Spleen (tissue), 11 donors: ENCODE data around the gene TRIM33. TPM values are rescaled to one million over a fixed set of nuclear protein-coding genes. Genes with fewer than 3 reads are reported as not detected.
"Not testable (repeated sequence)": the region's sequence is repeated elsewhere in the genome, so short reads cannot be mapped to it uniquely, and the experiment has no call there.

ENCODE experiments used
- DNase-seq: peaks from one replicate; pipeline ENCODE4 v3.0.0-alpha.2; 2020
- H3K27ac ChIP-seq, 8 donors: fragments of 200-600 bp; sonication (generic) in 7 of 8; 1 replicate in 4 of 8; 2 replicates in 4 of 8; pipeline versions ENCODE4 v1.5.0 to v1.8.0; 2016 to 2021; ENCODE audit warnings: inconsistent platforms in 4 of 8, mild to moderate bottlenecking in 4 of 8, moderate library complexity in 1 of 8
- H3K27me3 ChIP-seq, 7 donors: fragments of 200-600 bp; sonication (generic) in 6 of 7; replicated peaks in 1 of 7; 1 replicate in 4 of 7; 2 replicates in 3 of 7; pipeline versions ENCODE4 v1.5.0 to v1.8.0; 2016 to 2021; ENCODE audit warnings: inconsistent platforms in 3 of 7, mild to moderate bottlenecking in 1 of 7
- H3K36me3 ChIP-seq, 6 donors: fragments of 200-600 bp; sonication (generic) in 5 of 6; 1 replicate in 4 of 6; 2 replicates in 2 of 6; pipeline versions ENCODE4 v1.5.0 to v1.8.0; 2016 to 2021; ENCODE audit warnings: inconsistent platforms in 2 of 6
- H3K4me1 ChIP-seq, 6 donors: fragments of 200-600 bp; sonication (generic) in 5 of 6; 1 replicate in 3 of 6; 2 replicates in 3 of 6; pipeline versions ENCODE4 v1.5.0 to v1.8.0; 2016 to 2021; ENCODE audit warnings: inconsistent platforms in 3 of 6
- H3K4me3 ChIP-seq, 8 donors: fragments of 200-600 bp; sonication (generic) in 7 of 8; 1 replicate in 4 of 8; 2 replicates in 4 of 8; pipeline versions ENCODE4 v1.5.0 to v1.8.0; 2016 to 2021; ENCODE audit warnings: inconsistent platforms in 4 of 8, mild to moderate bottlenecking in 4 of 8, moderate library complexity in 2 of 8
- H3K9me3 ChIP-seq, 8 donors: fragments of 200-600 bp; sonication (generic) in 7 of 8; 1 replicate in 4 of 8; 2 replicates in 4 of 8; pipeline versions ENCODE4 v1.5.0 to v1.8.0; 2016 to 2021; ENCODE audit warnings: inconsistent platforms in 4 of 8
- CTCF ChIP-seq, 11 experiments: fragments of 200-600 bp in 7 of 11; fragments of 450-650 bp in 4 of 11; sonication (generic) in 4 of 11; IDR thresholded peaks in 8 of 11; conservative IDR thresholded peaks in 3 of 11; 1 replicate in 7 of 11; 2 replicates in 4 of 11; pipeline versions ENCODE4 v1.4.0 to v1.8.0; 2016 to 2021; ENCODE audit warnings: antibody characterized with exemption in 11 of 11, inconsistent platforms in 4 of 11, mild to moderate bottlenecking in 1 of 11
- POLR2A ChIP-seq, 3 donors: fragments of 450-650 bp; IDR thresholded peaks; one replicate each; pipeline ENCODE4 v1.5.1; 2017; ENCODE audit warnings: antibody characterized with exemption in 3 of 3, mild to moderate bottlenecking in 1 of 3
- POLR2AphosphoS5 ChIP-seq, 3 donors: sonication (generic); formaldehyde crosslinking; IDR thresholded peaks; one replicate each; pipeline ENCODE4 v1.5.1; 2017; ENCODE audit warnings: antibody characterized with exemption in 3 of 3
- WGBS, 5 donors: extraction: QIAGEN DNeasy Blood & Tissue Kit in 3 of 5; methylation state at CpG; one replicate each; pipeline versions ENCODE4 v1.1.5 to v1.1.7; 2013 to 2018; 5-methylcytosine and 5-hydroxymethylcytosine counted together
- intact Hi-C: fragments of 100-400 bp; cut with DNase I; formaldehyde crosslinking; loops from one replicate; pipeline ENCODE4 v1.15.0; 2023; ENCODE audit warnings: low total_unique reads
- polyA plus RNA-seq, 3 donors: library from polyadenylated mRNA; stranded (reverse); fragments of 200-250 nt; gene quantifications; one replicate each; pipeline ENCODE4 v1.2.1, GENCODE V29; 2013
- total RNA-seq, 7 donors: library from RNA; depleted of rRNA in 3 of 7; stranded (reverse); fragments of >200 nt in 3 of 7; fragmentation: NEBNext Ultra II Directional in 4 of 7; extraction: Animal tissue kit (Norgen Biotek cat#: 25700) in 4 of 7; gene quantifications; one replicate each; pipeline versions ENCODE4 v1.1.0 to v1.2.1, GENCODE V29; 2016 to 2021
- donor health status: healthy with polysubstance abuse.
- donor health status: DM: no; HTN: no; CAD: no; lungs with moderate emphysema.
- donor health status: DM: no; HTN: no; CAD: no.
- donor health status: Bipolar disorder and iron deficiency.
- donor health status: healthy.
- donor health status: DM: no; HTN: no; CAD: no.
- donor health status: DM: yes; HTN: yes; CAD: no.

TRIM33 gene
- total and polyA plus RNA-seq, 10 donors, result 8.9 to 59.4 (median 42.2) TPM

DNA sequence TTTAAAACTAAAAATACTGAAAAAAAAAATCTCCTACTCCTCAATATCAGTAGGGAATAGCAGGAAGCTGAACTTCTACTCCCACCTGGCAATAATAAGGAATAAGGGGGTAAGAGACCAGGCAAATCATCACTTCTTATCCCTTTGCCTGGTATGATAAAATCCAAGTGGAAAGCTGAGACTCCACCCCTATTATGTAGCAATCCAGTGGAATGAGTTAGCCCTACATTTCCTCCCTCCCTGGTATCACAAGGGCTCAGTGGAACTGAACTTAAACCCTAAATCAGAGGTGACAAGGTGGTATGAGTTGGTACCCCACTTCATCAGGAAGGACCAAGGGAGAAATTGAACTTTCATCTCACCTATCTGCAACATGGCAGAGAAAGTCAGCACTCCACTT lies 25.7 kb downstream of the TRIM33 start:
- Histone ChIP-seq H3K4me3 (no peak overlapping the region), H3K27ac (no peak overlapping the region), H3K9me3 (no peaks in the 10 kb centered on the region), H3K27me3 (no peaks in the 10 kb centered on the region), H3K36me3 (no peaks in the 10 kb centered on the region), H3K4me1 (peaks cover 8 to 75% (median 26%) of the 10 kb centered on the region in 6 donors)
- TF ChIP-seq CTCF (IDR thresholded peaks at IDR 0.05 in 8 of 11, conservative IDR thresholded peaks at IDR 0.05 in 3 of 11) (no peak), POLR2AphosphoS5 (IDR thresholded peaks at IDR 0.05) (no peak), POLR2A (IDR thresholded peaks at IDR 0.05) (no peak)
- DNase-seq, result no peak
- intact Hi-C loops, result no loop called here

DNA sequence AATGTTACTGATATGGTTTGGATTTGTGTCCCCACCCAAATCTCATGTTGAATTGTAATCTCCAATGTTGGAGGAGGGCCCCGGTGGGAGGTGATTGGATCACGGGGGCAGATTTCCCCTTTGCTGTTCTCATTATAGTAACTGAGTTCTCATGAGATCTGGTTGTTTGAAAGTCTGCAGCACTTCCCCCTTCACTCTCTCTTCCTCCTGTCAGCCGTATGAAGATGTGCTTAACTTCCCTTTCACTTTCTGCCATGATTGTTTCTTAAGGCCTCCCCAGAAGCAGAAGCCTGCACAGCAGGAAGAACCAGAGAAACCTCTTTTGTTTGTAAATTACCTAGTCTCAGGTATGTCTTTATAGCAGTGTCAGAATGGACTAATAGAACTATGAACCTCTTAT lies 28.4 kb downstream of the TRIM33 start:
- H3K4me3 ChIP-seq, result peak overlapping the region in 1 of 8 donors; percentile 22
- peak; percentile 78 for DNase-seq
- H3K4me1 ChIP-seq, result peaks cover 7 to 62% (median 15%) of the 10 kb centered on the region in 6 donors
- WGBS, 5 donors, result 16 to 37% (median 23%) methylated on average over 3 of the region's 3 CpGs
- H3K9me3 ChIP-seq, result peaks cover 0 to 19% (median 12%) of the 10 kb centered on the region in 8 donors
- TF ChIP-seq POLR2AphosphoS5 (IDR thresholded peaks at IDR 0.05) (peak in 1 of 3 donors; percentile 55), CTCF (IDR thresholded peaks at IDR 0.05 in 8 of 11, conservative IDR thresholded peaks at IDR 0.05 in 3 of 11) (no peak)
- no peaks in the 10 kb centered on the region for H3K27me3 ChIP-seq
- H3K36me3 ChIP-seq, result no peaks in the 10 kb centered on the region
- intact Hi-C loops, result no loop called here
- peak overlapping the region; percentile 33 to 78 (median 68) for H3K27ac ChIP-seq

- DNase-seq, H3K36me3 ChIP-seq, H3K27me3 ChIP-seq, intact Hi-C loops, H3K4me3 ChIP-seq, H3K27ac ChIP-seq: not testable (repeated sequence)
- 92 to 99% (median 94%) methylated on average over 16 to 17 of the region's 17 CpGs for WGBS, 5 donors
- Histone ChIP-seq H3K9me3 (peaks cover 0 to 19% (median 12%) of the 10 kb centered on the region in 8 donors), H3K4me1 (peaks cover 4 to 74% (median 30%) of the 10 kb centered on the region in 6 donors)
Measured at GRCh38 chr1:114479636-114480035, 31.4 kb downstream of the TRIM33 start.

GRCh38 chr1:114479134-114479533 lies 31.9 kb downstream of the TRIM33 start:
- no peak overlapping the region for H3K27ac ChIP-seq
- no peaks in the 10 kb centered on the region for H3K27me3 ChIP-seq
- TF ChIP-seq CTCF (IDR thresholded peaks at IDR 0.05 in 8 of 11, conservative IDR thresholded peaks at IDR 0.05 in 3 of 11) (no peak), POLR2A (IDR thresholded peaks at IDR 0.05) (no peak), POLR2AphosphoS5 (IDR thresholded peaks at IDR 0.05) (no peak)
- peaks cover 4 to 72% (median 32%) of the 10 kb centered on the region in 6 donors for H3K4me1 ChIP-seq
- peaks cover 0 to 19% (median 12%) of the 10 kb centered on the region in 8 donors for H3K9me3 ChIP-seq
- WGBS, 5 donors, result 91 to 96% (median 94%) methylated on average over 2 of the region's 2 CpGs
- intact Hi-C loops, result no loop called here
- no peak for DNase-seq
- H3K4me3 ChIP-seq, result no peak overlapping the region
- H3K36me3 ChIP-seq, result no peaks in the 10 kb centered on the region

DNA sequence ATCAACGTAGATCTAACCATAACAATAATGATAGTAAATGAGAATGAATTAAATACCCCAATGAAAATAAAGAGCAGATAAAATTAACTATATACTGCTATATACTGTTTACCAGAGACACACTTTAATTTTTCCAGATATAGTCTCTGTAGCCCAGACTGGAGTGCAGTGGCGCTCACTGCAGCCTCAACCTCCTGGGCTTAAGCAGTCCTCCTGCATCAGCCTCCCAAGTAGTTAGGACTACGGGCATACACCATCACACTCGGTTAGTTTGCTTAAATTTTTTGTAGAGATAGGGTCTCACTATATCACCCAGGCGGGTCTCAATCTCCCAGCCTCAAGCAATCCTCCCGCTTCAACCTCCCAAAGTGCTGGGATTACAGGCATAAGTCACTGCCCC lies 37.2 kb downstream of the TRIM33 start:
- H3K36me3 ChIP-seq, result peaks cover 0 to 9% (median 0%) of the 10 kb centered on the region in 6 donors
- H3K4me3 ChIP-seq, result no peak overlapping the region
- TF ChIP-seq CTCF (IDR thresholded peaks at IDR 0.05 in 8 of 11, conservative IDR thresholded peaks at IDR 0.05 in 3 of 11) (no peak), POLR2A (IDR thresholded peaks at IDR 0.05) (no peak), POLR2AphosphoS5 (IDR thresholded peaks at IDR 0.05) (no peak)
- H3K27me3 ChIP-seq, result no peaks in the 10 kb centered on the region
- peaks cover 0 to 11% (median 3%) of the 10 kb centered on the region in 8 donors for H3K9me3 ChIP-seq
- 97 to 99% (median 98%) methylated on average over 6 of the region's 6 CpGs for WGBS, 5 donors
- DNase-seq, result no peak
- H3K4me1 ChIP-seq, result peaks cover 0 to 74% (median 20%) of the 10 kb centered on the region in 6 donors
- no peak overlapping the region for H3K27ac ChIP-seq
- intact Hi-C loops, result no loop called here
